Sigmoid colon (tissue), 3 donors: Measurements from ENCODE around the gene TOM1.

Source experiments
- POLR2A ChIP-seq, 2 donors: fragments of 450-650 bp; IDR thresholded peaks; one replicate each; pipeline ENCODE4 v1.6.1; 2016; ENCODE audit warnings: antibody characterized with exemption in 2 of 2, mild to moderate bottlenecking in 2 of 2, moderate library complexity in 2 of 2
- TF ChIP-seq, protein P1 (sequence below), 4 experiments: fragments of 450-650 bp in 3 of 4; fragments of 200-600 bp in 1 of 4; IDR thresholded peaks; one replicate each; pipeline ENCODE4 v1.5.1; 2016 to 2019; ENCODE audit warnings: antibody characterized with exemption in 4 of 4, mild to moderate bottlenecking in 3 of 4, moderate library complexity in 2 of 4

DNA sequence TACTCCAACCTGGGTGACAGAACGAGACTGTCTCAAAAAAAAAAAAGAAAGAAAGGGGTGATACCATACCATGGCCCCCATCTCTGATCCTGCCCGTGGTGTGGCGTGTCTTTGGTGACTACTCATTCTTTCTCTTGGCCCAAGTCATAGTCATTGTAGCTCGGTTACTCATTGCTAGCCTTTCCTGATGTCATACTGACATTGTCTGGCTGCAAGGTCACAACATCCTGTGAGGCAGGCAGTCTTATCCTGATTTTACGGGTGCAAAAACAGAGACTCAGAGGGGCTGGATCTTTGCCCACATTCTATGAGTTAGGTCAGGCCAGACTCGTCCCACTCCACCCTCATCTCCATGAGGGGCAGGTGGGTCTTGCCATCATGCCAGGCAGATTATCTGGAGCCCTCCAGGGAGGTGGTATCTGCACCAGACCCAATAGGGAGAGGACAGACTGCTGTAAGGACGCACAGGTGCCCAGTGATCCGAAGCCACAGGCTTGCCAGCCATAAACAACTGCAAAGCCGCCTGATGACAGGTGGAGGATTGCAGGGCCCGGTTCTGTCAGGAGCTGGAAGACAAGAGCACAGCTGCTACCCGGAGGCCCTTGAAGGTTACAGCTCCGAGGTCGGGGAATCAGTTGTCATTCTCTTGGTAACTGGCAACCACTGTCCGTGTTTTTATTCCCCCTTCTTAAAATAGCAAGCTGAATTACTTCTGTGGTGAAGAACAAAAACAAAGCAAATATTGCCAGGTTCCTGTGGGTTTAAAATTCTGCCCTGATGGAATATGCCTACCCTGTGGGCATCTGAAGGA lies 13.8 kb downstream of the TOM1 start:
- TF ChIP-seq, protein P1, sequence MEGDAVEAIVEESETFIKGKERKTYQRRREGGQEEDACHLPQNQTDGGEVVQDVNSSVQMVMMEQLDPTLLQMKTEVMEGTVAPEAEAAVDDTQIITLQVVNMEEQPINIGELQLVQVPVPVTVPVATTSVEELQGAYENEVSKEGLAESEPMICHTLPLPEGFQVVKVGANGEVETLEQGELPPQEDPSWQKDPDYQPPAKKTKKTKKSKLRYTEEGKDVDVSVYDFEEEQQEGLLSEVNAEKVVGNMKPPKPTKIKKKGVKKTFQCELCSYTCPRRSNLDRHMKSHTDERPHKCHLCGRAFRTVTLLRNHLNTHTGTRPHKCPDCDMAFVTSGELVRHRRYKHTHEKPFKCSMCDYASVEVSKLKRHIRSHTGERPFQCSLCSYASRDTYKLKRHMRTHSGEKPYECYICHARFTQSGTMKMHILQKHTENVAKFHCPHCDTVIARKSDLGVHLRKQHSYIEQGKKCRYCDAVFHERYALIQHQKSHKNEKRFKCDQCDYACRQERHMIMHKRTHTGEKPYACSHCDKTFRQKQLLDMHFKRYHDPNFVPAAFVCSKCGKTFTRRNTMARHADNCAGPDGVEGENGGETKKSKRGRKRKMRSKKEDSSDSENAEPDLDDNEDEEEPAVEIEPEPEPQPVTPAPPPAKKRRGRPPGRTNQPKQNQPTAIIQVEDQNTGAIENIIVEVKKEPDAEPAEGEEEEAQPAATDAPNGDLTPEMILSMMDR (IDR thresholded peaks at IDR 0.05) = no peak
- TF ChIP-seq POLR2A (IDR thresholded peaks at IDR 0.05) = no peak
